AG04449 (cell line): ENCODE data around the gene CPTP.
A peak's percentile ranks its signal among the peaks of the same experiment; 100 is the strongest.
"Not testable (repeated sequence)": the region's sequence is repeated elsewhere in the genome, so short reads cannot be mapped to it uniquely, and the experiment has no call there.

Source experiments
- CTCF ChIA-PET: fragments of 350-600 bp; formaldehyde crosslinking; extraction: SDS; loops from one replicate; lab custom pipeline; 2021; ENCODE audit warnings: antibody characterized with exemption; lab: Yijun Ruan, JAX
- POLR2A ChIA-PET: fragments of 400-600, 350-600 bp; formaldehyde crosslinking; extraction: SDS; loops from one replicate; lab custom pipeline; 2020; ENCODE audit warnings: antibody characterized with exemption, inconsistent platforms; lab: Yijun Ruan, JAX
- DNase-seq: peaks from one replicate; pipeline ENCODE4 v3.0.0-alpha.2; 2010; ENCODE audit warnings: low read depth, low spot score
- H3K4me3 ChIP-seq: 2 replicates; pipeline ENCODE4 v1.5.1; 2011; ENCODE audit warnings: low read depth, mild to moderate bottlenecking, control low read depth, low read length
- CTCF ChIP-seq: IDR thresholded peaks from one replicate; pipeline ENCODE4 v1.5.1; 2011; ENCODE audit warnings: mild to moderate bottlenecking, moderate library complexity, low read length, control low read depth, inconsistent platforms; ENCODE audit not compliant: insufficient read depth; ENCODE audit errors: missing control alignments

CPTP gene

GRCh38 chr1:1366699-1367066 lies 42.1 kb downstream of the CPTP start:
- CTCF ChIA-PET = no interaction called here
- no peak for TF ChIP-seq CTCF
- no peak overlapping the region for H3K4me3 ChIP-seq
- POLR2A ChIA-PET = no interaction called here
- no peak for DNase-seq

- no peak for DNase-seq
- ChIA-PET CTCF (interaction anchor here (9.3 kb wide), 1 partner anchor 22 kb away, joined by 138 read pairs; the partner anchor contains the start of gene DVL1), POLR2A (no interaction called here)
- TF ChIP-seq CTCF = no peak
- H3K4me3 ChIP-seq = no peak overlapping the region
Measured at GRCh38 chr1:1367315-1367714, 42.7 kb downstream of the CPTP start.

- POLR2A ChIA-PET, DNase-seq, H3K4me3 ChIP-seq: not testable (repeated sequence)
- CTCF ChIA-PET = interaction anchor here (0.8 to 9.3 kb wide), 6 partner anchors 12 to 249 kb away, joined by 3 to 138 read pairs (median 19); partner anchors contain the start of genes CCNL2, DVL1 and MXRA8
Measured at GRCh38 chr1:1370094-1370493, 45.5 kb downstream of the CPTP start.

- no peak overlapping the region for H3K4me3 ChIP-seq
- ChIA-PET CTCF (interaction anchor here (0.8 to 9.3 kb wide), 13 partner anchors 8 to 339 kb away, joined by 3 to 138 read pairs (median 5); partner anchors contain the start of genes CCNL2, DVL1 and MXRA8), POLR2A (interaction anchor here (2.1 to 2.3 kb wide), 2 partner anchors 11 to 19 kb away, joined by 9 read pairs; no protein-coding TSS in a partner anchor)
- no peak for TF ChIP-seq CTCF
- DNase-seq = no peak
Measured at GRCh38 chr1:1370771-1371300, 46.2 kb downstream of the CPTP start.

- no peak overlapping the region for H3K4me3 ChIP-seq
- no peak for DNase-seq
- ChIA-PET POLR2A (interaction anchor here (0.7 to 2.3 kb wide), 3 partner anchors 12 to 28 kb away, joined by 3 to 9 read pairs (median 9); no protein-coding TSS in a partner anchor), CTCF (interaction anchor here (0.6 to 9.3 kb wide), 20 partner anchors 9 to 369 kb away, joined by 3 to 138 read pairs (median 5); partner anchors contain the start of genes CCNL2, DVL1, MXRA8 and TAS1R3)
- no peak for TF ChIP-seq CTCF
Measured at GRCh38 chr1:1371364-1371745, 46.8 kb downstream of the CPTP start.

- DNase-seq = no peak
- H3K4me3 ChIP-seq = peak overlapping the region; percentile 12; the same call in 1 of the 2 replicates
- POLR2A ChIA-PET = interaction anchor here (0.7 to 2.3 kb wide), 4 partner anchors 13 to 29 kb away, joined by 3 to 9 read pairs (median 6); no protein-coding TSS in a partner anchor
- TF ChIP-seq CTCF = peak; percentile 93
- CTCF ChIA-PET = interaction anchor here (0.6 to 9.3 kb wide), 28 partner anchors 8 to 370 kb away, joined by 3 to 138 read pairs (median 3); partner anchors contain the start of genes CCNL2, DVL1, MXRA8 and TAS1R3
Measured at GRCh38 chr1:1371746-1372711, 47.4 kb downstream of the CPTP start.
